Measurements from ENCODE around the gene METTL25B. TPM values are rescaled to one million over a fixed set of nuclear protein-coding genes. Genes with fewer than 3 reads are reported as not detected.

METTL25B gene
- total and polyA plus RNA-seq, 4 donors = 24.4 to 42.6 (median 31.6) TPM

DNA sequence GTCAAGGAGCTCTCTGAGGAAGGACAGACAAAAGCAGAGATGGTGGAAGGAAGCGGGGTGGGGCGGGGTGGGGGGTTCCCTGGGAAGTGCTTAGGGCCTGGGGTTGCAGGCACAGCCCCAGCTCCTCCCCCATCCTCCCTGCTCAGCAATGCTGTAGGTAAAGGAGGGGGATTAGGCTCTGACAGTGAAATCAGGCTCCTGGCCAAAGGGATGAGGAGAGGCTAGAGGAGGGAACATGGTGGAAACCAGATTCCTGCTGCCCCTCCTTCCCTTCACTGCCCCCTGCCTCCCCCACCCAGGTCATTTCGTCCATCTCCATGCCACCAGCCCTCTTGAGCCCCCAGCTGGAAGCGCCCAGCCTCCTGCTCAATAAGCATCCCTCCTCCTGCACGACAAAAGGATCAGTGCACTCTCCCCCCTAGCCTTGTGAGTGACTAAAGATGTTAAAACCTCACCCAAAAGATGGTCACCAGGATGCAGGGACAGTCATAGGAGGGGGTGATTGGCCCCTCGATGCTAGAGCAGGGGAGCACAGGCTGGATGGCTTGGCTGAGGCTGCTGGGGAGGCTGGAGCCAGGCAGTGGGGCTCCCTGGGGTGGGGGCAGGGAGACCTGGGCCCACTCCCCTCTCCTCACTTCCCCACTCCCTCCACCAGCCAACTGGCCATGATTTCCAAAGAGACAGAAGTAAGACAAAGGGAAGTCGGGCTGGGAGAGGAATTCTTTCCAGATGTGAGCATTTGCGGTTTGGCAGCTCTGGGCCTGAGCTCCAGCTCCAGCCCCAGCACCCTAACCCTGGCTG, 20.7 kb upstream of the METTL25B start:
- ATAC-seq (ENCODE audit: insufficient read depth, low FRiP score) = no peak
- 67 to 68% methylated on average over 7 to 8 of the region's 8 CpGs for WGBS, 2 donors
- Histone ChIP-seq H3K4me3 (no peak overlapping the region), H3K27me3 (ENCODE audit: control insufficient read depth in 3 of 3, insufficient read depth in 3 of 3, low read length in 2 of 3) (peaks cover 0 to 4% (median 0%) of the 10 kb centered on the region in 3 donors), H3K9me3 (ENCODE audit: control insufficient read depth in 4 of 4, insufficient read depth in 3 of 4, low read length in 3 of 4) (no peaks in the 10 kb centered on the region), H3K27ac (ENCODE audit: low read depth in 1 of 2, low read length in 1 of 2) (no peak overlapping the region), H3K4me1 (ENCODE audit: control insufficient read depth in 5 of 5, insufficient read depth in 5 of 5, low read length in 5 of 5) (peaks cover 0 to 78% (median 17%) of the 10 kb centered on the region in 5 donors), H3K36me3 (ENCODE audit: control insufficient read depth in 4 of 4, insufficient read depth in 4 of 4, low read length in 4 of 4) (peaks cover 0 to 4% (median 0%) of the 10 kb centered on the region in 4 donors), H3K9ac (ENCODE audit: insufficient read depth in 1 of 2, low read length in 2 of 2) (no peak overlapping the region)
- TF ChIP-seq, protein P1, sequence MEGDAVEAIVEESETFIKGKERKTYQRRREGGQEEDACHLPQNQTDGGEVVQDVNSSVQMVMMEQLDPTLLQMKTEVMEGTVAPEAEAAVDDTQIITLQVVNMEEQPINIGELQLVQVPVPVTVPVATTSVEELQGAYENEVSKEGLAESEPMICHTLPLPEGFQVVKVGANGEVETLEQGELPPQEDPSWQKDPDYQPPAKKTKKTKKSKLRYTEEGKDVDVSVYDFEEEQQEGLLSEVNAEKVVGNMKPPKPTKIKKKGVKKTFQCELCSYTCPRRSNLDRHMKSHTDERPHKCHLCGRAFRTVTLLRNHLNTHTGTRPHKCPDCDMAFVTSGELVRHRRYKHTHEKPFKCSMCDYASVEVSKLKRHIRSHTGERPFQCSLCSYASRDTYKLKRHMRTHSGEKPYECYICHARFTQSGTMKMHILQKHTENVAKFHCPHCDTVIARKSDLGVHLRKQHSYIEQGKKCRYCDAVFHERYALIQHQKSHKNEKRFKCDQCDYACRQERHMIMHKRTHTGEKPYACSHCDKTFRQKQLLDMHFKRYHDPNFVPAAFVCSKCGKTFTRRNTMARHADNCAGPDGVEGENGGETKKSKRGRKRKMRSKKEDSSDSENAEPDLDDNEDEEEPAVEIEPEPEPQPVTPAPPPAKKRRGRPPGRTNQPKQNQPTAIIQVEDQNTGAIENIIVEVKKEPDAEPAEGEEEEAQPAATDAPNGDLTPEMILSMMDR (IDR thresholded peaks at IDR 0.05; ENCODE audit: control extremely low read depth, extremely low read depth) = no peak
- DNase-seq = peak; percentile 44 to 77 (median 61)

DNA sequence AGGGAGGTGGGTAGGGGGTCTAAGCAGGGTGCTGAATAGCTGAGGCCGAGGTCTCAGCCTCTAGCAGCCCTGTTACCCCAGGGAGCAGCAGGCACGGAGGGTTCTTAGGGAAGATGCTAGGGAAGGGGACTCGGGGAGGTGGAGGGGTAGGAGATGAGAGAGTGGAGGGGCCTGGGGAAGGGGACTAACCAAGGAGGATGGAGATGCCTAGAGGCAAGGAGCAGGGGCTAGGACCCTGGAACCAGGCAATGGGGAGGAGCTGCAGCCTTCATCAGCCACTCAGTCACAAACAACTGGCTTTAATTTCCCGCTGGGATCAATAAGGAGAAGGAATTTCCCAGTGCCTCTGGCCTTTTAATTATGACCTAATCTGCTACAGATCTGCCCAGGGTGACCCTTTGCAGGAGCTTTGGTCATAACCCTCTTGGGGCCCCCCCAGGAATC, 20.0 kb upstream of the METTL25B start:
- TF ChIP-seq, protein P1 (IDR thresholded peaks at IDR 0.05; ENCODE audit: control extremely low read depth, extremely low read depth) = no peak
- DNase-seq = no peak
- Histone ChIP-seq H3K27ac (ENCODE audit: low read depth in 1 of 2, low read length in 1 of 2) (no peak overlapping the region), H3K4me1 (ENCODE audit: control insufficient read depth in 5 of 5, insufficient read depth in 5 of 5, low read length in 5 of 5) (peaks cover 0 to 76% (median 17%) of the 10 kb centered on the region in 5 donors), H3K9me3 (ENCODE audit: control insufficient read depth in 4 of 4, insufficient read depth in 3 of 4, low read length in 3 of 4) (no peaks in the 10 kb centered on the region), H3K36me3 (ENCODE audit: control insufficient read depth in 4 of 4, insufficient read depth in 4 of 4, low read length in 4 of 4) (peaks cover 0 to 4% (median 0%) of the 10 kb centered on the region in 4 donors), H3K27me3 (ENCODE audit: control insufficient read depth in 3 of 3, insufficient read depth in 3 of 3, low read length in 2 of 3) (peaks cover 0 to 4% (median 0%) of the 10 kb centered on the region in 3 donors), H3K4me3 (no peak overlapping the region), H3K9ac (ENCODE audit: insufficient read depth in 1 of 2, low read length in 2 of 2) (no peak overlapping the region)
- 62 to 71% methylated on average over 4 of the region's 4 CpGs for WGBS, 2 donors
- ATAC-seq (ENCODE audit: insufficient read depth, low FRiP score) = no peak

DNA sequence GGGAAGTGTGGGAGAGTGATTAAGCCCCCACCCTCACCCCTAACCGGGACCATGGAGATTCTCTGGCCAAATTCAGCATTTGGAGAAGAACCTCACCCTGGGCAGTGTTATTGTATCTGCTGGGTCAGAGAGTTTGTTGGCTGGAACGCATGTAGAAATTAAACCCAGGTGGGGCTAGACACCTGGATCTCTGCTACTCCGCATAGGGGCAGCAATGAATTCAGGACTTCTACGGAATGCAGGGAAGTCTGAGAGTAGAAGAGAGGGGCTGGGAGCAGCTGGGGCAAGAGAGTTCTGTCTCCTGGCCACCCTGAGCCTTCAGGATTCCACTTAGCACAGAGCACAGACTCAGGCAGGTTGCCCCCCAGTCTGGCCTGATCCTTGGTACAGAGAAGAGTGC, 19.2 kb upstream of the METTL25B start:
- H3K4me1 ChIP-seq (ENCODE audit: control insufficient read depth in 5 of 5, insufficient read depth in 5 of 5, low read length in 5 of 5) = peaks cover 0 to 68% (median 17%) of the 10 kb centered on the region in 5 donors
- ATAC-seq (ENCODE audit: insufficient read depth, low FRiP score) (no peak), DNase-seq (no peak)
- no peak overlapping the region for H3K27ac ChIP-seq (ENCODE audit: low read depth in 1 of 2, low read length in 1 of 2)
- H3K36me3 ChIP-seq (ENCODE audit: control insufficient read depth in 4 of 4, insufficient read depth in 4 of 4, low read length in 4 of 4) = peaks cover 0 to 4% (median 0%) of the 10 kb centered on the region in 4 donors
- no peak overlapping the region for H3K4me3 ChIP-seq
- TF ChIP-seq, protein P1 (IDR thresholded peaks at IDR 0.05; ENCODE audit: control extremely low read depth, extremely low read depth) = no peak
- H3K9me3 ChIP-seq (ENCODE audit: control insufficient read depth in 4 of 4, insufficient read depth in 3 of 4, low read length in 3 of 4) = no peaks in the 10 kb centered on the region
- H3K9ac ChIP-seq (ENCODE audit: insufficient read depth in 1 of 2, low read length in 2 of 2) = no peak overlapping the region
- H3K27me3 ChIP-seq (ENCODE audit: control insufficient read depth in 3 of 3, insufficient read depth in 3 of 3, low read length in 2 of 3) = peaks cover 0 to 3% (median 0%) of the 10 kb centered on the region in 3 donors
- 83 to 94% methylated on average over 4 of the region's 4 CpGs for WGBS, 2 donors

All from lung (tissue), 12 donors.